ENCODE results near the gene CNKSR3.

The CNKSR3 gene

DNA sequence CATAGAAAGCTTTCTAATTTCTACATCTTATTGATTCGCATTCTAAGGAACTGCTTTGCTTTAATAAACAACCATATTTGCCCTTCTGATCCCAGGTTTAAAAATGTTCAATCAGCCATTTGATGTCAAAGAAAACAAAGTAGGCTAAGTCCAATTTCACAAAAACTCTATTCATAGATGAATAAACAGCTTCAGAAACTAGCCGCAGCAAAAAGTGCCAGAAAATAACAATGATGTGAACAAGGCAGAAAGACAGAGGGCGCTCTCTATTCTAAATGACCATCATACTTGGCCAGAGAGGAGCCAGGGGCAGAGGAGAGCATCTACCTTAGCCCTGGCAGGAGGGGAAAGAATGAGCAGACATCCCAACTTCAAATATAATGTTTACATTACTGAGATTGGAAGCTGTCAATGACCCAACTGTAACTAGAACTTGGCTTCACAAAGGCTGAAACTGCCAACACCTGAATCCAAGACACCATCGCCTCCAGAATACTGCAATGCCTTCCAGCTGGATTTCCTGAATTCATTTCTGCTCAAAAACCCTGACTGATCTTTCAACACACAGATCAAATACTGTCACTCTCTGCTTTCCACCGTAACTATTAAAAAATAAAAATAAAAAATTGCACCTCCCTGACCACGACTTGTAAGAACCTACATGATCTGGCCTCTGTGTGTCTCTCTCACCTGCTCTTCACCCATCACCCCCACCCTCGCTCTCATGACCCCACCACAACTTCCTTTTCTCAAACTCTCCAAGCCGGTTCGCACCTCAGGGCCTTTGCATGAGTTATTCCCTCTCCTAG lies 9.5 kb downstream of the CNKSR3 start:
- no peak for DNase-seq

DNA sequence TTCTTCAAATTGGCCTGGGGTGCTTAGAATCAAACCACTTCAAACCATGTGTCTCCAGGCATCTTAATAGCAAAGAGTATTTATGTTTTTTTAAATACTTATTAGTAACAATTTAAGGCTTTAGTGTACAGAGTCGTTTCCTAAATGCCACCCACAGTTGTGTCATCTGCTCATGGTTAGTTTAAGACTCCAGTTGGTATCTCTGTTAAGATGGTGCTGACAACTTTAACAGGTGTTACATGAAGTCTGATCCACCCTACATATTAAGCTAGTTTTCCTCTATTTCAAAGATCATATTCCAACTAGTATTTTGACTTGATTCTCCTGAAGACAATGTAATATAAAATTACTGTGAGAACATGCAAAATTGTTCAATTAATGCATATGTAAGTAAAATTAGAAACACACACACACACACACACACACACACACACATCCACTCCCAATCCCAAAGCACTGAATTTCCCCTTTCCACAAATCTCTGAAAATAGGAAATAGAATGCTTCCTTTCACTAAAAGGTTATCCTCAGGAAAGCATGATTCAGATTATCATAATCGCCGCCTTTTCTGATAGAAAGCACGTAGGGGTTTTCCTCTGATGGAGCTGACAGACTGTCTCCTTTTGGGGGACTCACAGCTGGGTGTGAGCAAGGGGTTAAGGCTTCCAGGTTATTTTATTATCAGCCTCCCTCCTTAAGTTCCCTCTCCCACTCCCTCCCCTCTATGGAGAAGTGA lies 10.5 kb downstream of the CNKSR3 start:
- DNase-seq, result no peak

DNA sequence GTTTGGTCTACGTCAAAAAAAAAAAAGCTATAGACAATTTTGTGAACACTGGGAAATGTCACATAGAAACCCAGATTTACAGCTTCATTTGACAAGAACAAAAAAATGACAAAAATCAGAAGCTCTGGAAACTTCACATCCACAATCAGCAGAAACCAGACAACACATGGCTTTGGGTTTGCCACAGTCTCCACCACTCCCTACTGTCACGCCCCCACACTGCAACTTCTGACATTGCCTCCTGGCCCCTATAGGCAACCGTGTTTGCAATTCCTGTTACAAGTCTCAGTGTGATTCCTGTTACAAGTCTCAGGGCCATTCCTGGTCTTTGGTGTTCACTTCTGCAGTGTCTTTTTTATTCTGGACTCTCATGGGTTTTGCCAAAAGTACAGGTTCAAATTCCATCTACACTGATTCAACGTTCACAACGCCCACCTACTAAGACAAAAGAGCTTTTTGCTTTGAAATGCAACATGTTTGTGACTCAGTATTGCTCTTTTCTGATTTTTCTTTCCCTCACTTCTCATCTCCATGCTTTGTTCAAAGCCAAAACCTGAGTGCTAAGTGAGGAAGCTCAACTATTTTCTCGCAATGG lies 12.0 kb downstream of the CNKSR3 start:
- no peak for DNase-seq

DNA sequence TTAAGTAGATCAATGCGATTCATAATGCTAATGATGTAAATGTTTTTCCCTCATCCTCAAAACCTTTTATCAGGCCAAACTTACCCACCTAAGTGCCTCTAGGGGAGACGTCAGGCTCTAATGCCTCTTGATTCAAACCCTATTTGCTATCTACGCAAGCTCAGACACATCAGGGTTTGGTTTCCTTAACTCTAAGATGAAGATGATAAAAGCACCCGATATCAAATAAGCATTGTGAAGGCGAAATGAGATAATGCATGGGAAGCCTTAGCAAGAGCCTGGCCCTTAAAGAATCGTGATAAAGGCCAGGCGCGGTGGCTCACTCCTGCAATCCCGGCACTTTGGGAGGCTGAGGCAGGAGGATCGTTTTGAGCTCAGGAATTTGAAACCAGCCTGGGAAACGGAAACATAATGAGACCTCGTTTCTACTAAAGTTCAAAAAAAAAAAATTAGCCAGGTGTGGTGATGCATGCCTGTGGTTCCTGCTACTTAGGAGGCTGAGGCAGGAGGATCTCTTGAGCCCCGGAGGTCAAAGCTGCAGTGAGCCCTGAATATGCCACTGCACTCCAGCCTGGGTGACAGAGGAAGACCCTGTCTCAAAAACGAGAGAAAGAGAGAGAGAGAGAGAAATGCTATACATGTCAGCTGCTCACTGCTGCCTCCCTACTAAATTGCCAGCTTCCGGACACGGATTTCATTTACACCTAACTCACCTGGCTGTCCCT lies 13.5 kb downstream of the CNKSR3 start:
- DNase-seq, result no peak

DNA sequence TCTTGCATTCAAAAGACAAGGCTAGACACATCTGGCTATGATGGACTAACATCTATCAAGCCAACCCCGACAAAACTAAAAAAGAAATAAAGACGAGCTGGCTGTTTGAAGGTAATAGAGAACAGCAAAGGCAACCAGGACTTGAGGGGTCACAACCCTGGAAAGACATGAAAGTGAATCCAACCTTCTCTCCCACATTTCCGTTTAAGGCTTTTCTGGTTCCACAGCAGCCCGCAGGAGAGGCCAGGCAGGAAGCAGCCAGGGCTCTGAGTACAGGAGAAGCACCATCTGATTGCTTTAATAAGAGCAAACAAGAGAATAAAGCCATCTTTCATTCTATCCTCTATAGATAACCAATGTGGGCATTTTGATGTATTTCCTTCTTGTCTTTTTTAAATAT lies 14.3 kb downstream of the CNKSR3 start:
- no peak for DNase-seq

DNA sequence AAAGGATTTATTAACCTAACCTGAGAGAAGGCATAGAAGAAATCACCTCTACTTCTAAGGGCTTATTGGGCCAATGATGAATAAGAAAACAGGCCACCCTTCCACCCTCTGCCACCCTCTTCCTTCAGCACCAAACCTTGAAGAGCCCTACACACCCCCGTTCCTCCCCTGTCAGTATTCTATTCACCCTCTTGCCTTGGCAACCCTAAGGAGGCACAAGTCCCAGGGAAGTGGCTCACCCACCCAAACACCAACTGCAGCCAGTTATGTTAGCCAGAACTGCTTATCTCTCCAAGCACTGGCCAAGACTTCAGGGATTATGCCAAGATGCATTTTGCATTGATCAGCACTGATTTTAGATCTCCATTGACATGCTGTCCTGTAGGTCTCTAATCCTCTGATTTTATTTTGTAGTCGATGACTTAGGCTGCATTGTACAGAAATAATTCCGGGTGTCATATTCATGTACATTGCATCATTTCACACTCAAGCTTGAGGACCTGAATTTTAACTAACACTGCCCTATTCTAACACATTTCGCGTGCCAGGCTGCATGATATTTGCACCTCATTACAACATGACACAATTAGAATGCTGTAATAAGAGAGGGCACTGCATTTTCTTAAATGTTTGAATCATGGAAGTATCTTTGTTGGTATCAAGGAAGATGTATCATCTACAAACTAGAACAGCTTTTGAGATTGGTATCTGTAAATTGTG lies 15.7 kb downstream of the CNKSR3 start:
- no peak for DNase-seq

DNA sequence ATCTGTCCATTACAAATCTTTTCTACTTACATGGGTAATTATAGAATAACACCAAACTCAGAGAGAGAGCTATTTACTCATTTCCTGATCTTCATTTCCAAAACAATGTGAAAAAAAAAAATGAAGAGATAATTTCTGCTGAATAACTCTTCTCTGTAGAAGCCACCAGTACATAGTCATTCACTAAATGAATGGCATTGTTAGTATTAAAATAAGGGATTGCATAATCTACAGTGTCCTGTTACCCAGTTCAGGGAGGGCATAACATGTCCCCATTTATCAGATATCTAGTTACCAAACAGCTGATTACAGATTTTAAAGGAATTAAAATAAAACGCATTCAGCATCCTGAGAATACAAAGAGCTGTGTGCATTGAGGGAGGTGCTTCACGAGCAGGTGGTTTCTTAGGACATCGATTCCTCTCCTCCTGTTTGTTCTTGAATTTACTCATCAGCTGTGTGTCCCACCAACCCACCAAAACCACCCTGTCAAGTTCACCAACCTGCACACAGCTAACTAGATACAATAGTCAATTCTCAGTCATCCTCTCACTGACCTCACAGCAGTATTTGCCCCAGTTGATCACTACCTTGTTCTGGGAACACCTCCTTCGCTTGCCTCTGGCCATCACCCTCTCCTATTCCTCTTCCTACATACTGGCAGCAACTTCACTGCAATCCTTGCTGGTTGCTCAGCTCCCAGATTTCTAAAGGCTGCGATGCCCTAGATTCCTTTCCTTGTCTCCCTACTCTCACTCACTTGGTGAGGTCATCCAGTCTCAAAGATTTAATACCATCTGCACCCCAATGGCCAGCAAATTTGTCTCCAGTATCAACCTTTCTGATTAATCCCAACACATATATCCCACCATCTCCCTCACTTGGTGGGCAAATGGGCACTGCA lies 18.7 kb downstream of the CNKSR3 start:
- DNase-seq, result no peak

DNA sequence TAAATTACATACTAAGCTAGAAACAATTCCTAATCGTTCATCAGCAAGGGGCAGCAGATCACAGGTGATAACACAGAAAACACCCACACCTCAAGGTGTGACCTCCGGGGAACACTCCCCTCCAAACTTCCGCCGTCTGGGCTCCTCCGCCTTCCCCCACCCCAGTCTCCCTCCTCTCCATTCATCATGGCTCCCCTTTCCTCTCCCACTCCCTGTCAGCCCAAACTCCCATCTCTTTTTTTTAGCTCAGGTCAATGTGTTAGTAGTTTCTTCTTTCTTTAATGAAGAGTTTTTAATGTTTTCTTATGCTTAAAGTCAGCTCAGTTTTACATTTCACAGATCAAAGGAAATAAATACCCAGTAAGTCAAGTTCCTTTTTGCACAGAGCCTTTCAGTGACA lies 20.7 kb downstream of the CNKSR3 start:
- no peak for DNase-seq

DNA sequence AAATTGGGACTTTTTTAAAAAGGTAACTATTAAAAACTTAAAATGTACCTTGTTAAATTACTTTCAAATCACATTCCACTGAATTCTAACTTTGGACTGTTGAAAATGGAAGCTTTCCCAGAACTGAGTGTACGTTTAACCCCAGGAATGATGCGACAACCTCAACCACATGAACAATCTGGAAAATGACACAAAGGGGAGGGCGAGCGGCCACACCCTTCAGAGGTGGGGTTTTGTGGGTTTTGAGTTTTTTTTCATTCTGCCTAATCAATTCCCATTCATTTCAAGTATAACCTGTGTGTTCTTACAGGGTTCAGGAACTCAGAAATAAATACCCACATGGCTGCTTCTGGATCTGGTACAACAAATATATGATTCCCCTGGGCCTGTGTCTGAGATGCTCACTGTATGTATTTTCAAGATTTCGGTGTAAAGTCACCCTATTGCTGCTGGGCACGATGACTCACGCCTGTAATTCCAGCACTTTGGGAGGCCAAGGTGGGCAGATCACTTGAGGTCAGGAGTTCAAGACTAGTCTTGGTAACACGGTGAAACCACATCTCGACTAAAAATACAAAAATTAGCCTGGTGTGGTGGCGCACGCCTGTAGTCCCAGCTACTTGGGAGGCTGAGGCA lies 21.6 kb downstream of the CNKSR3 start:
- no peak for DNase-seq

DNA sequence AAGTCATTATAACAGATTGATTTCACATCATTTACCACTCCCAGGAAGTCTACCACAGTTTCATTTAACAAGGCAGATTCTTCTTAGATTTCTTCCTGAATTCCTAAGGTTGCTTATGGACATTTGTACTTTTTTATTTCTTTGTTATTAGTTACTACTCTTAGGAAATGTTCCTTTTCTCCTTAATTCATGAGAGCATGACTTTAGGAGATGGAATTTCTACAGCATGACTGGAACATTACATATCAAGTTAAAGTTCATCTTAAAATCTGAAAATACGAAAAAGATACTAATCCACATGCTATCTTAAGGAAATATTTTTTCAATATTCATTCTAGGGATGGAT lies 22.3 kb downstream of the CNKSR3 start:
- no peak for DNase-seq

DNA sequence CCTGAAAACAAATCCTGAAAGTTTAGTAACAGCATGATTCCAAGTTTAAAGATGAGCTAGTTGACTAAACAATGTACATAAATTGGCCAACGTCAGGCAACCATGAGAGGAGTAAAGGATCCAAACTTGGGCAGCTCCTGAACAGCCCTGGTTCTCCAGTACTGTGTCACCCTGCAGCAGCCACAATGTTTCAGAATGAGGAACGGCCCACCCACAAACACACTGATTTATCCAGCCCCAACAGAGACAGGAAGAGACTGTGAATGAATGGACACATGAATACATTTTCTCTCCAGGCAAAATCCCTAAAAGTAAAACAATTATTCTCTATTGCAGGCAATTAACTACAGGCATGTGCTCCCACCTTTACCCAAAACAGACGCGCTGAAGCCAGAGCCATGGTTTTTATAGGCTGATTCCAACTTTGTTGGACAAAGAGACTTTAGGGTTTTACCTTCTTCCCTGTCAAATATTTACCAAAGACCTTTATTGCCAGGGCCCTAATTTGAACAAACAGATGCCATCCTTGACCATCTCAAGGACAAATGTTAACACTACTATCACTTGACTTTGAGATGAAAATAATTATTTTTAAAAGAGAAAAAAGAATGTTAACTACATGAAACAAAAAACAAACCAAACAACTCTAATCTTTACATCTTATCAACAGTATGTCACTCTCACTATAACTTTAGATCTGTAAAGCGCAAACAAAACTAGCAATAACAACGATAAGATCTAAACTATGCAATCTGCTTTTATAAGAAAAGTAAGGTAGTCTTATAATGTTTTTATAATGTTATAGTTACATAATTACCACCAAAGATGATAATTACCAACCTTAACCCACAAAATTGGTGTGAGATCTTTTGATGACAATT lies 22.9 kb downstream of the CNKSR3 start:
- DNase-seq, result no peak

DNA sequence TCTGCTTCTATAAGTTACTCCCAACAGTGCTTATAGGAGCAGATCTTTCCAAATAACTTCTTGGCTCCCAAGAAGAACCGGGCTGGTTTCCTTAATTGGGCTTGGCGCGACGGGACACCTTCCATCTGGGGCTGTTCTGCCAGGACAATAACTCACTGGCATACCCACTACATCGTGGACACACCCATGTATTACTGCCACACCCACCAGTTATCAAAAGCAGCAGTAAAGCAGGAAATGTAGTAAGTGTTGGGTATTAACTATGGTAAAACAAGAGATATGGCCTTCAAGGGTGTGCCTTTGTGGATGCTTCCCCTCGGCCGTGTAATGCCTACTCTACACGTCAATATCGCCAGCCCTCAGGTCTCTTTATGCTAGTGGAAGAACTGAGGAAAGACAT lies 24.7 kb downstream of the CNKSR3 start:
- no peak for DNase-seq

DNA sequence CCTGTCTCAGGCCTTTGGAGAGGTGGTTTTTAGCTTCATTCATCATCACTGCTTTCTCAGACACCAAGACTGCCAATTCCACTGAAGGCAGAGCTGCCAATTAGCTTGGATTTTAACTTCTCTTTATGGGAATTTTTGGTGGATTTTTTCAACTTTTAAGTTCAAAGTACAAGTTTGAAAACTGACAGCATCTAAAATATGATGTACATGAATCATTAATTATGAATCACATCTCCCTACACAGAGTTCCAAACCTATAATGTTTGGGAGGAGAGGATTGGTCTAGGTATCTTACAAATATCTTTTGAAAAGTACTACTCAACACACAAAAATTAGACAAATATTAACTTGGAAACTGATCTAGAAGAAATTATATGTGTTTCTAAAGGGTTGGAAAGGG lies 25.5 kb downstream of the CNKSR3 start:
- no peak for DNase-seq

DNA sequence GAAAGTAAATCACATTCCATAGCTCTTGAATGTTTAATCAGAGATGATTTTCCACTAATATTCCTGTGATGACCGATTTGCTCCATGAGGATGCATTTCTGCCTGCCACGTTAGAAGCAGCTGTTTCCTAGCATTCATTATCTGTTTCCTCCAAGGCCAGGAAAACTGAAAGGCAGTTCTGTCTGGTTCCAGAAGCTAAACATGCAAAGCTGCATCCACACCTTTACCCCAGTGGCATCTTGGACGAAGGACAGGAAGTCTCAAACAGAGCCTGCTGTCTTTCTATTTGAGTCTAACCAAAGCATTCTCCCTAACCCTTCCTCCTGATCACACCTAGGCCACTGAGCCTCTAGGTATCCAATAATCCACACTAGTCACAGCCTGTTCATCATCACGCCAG lies 27.6 kb downstream of the CNKSR3 start:
- DNase-seq, result no peak

DNA sequence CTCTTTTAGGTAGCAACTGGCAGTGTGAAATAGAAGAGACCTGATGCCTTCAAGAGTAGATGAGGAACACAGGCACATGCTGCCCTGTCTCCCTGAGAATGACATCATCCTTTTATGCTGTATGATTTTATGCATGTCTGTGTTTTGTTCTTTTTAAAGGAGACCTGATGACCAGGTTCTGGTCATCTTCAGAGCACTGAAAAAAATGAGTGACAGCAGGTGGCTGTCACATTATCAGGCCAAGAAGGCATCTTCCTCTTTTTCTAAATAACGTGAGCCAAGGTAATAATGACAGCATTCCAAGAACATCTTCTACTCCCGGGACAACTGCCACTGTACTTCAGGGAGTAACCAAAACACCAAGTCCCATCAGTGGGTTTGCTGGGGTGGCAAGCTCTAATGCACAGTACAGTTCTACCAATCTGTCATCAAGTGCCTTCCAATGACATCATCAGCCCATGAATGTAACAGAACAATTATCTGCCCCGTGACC lies 28.9 kb downstream of the CNKSR3 start:
- no peak for DNase-seq

DNA sequence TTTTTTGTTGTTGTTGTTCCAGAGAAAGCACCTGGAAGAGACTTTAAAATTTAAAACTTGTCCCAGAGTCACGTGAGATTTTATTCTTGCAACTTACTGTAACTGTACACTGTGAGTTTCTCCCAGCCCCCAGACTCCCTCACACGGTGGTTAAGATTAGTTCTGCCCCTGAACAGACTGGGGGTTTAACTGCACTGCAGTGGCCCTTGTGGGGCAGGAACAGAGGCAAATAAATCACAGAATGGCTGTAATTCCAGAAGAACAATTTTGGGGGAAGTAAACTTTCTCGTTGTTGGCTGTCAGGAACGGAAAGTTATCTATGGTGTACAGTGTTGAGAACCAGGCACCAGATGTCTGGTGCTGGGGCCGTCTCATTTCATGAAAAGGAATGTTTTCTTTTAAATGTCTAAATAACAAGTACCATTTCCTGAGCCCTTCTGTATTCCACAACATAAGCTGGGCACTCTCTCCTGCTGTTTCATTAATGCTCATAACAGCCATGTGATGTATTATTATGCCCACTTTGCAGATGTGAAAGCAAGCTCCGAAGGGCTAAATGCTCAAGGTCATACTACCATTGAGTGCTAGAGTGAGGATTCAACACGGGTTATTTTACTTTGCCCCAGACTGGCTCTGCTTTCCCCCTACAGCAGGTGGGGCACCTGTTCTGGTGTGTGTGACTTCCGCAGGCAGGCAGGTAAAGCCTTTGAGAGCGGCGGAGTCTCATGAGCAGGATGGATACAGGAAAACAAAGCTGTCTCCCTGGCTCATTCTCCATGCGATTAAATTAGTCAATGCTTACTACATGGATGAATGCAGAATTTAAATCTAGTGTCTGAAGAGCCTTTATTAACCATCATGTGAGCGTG lies 30.5 kb downstream of the CNKSR3 start:
- DNase-seq, result no peak

DNA sequence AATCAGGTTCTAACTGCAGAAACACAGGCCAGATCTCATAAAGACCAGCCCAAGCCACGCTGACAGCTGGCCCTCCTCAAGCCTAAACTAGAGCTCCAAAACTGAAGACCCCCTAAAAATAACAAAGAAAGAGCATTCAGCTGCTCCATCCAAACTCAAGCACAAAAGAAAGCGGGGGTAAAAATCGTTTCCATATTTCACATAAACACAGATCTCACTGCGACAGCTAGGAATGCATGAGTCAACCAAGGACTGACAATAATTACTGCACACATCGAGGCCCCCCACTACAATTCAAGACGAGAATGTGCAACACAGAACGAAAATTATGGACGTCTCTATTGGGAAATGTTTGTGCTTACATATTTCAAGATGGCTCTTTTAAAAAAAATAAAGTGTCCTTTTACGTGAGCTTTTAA lies 31.1 kb downstream of the CNKSR3 start:
- DNase-seq, result no peak

DNA sequence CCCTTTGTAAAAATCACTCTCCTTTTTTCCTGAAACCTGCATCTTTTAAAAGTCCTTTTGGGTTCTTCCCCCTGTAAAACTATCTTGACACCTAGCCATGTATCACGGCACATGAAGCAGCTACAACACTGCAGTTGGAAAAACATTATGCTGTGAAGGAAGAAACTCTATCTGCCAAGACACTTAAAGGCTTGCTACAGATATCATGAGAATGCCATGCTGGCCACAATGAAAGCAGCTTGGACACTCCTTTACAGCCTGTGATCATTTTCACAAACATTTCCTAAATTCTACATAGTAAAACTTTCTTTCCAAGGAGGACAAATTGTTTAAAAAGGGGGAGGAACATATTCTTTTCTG lies 31.8 kb downstream of the CNKSR3 start:
- DNase-seq, result no peak
